ENCODE results near the gene JAK3.
A peak's percentile ranks its signal among the peaks of the same experiment; 100 is the strongest.
"Not testable (repeated sequence)": the region's sequence is repeated elsewhere in the genome, so short reads cannot be mapped to it uniquely, and the experiment has no call there.

Gene JAK3
- total RNA-seq, result 2.3 to 52.9 (median 5.1) reads per million in 17 experiments

- peak; percentile 37 to 69 (median 50) for DNase-seq
Measured at GRCh38 chr19:17847538-17848366, at the start of gene JAK3. Gene JAK3 (minus strand): TSS chr19:17847982. CDS start chr19:17844417, 3,565 bp downstream.

DNA sequence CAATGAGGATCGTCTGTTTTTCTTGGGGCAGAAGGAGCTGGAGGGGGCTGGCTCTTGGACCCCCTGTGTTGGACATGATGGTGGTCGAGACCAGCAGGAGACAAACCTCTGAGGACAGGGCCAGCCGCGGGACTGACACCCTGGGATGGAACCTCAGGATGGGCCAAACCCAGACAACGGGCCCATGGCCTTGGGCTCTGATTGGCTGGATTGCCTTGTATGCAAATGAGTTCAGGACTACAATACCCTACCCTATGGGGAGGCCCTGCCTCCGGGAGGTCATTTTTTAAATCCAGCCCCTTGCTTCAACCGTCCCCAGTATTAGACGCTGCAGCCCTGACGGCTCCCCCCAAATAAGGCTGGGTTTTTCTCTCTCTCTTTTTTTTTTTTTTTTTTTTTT is 46.0 kb upstream of the JAK3 start:
- DNase-seq, result no peak

DNA sequence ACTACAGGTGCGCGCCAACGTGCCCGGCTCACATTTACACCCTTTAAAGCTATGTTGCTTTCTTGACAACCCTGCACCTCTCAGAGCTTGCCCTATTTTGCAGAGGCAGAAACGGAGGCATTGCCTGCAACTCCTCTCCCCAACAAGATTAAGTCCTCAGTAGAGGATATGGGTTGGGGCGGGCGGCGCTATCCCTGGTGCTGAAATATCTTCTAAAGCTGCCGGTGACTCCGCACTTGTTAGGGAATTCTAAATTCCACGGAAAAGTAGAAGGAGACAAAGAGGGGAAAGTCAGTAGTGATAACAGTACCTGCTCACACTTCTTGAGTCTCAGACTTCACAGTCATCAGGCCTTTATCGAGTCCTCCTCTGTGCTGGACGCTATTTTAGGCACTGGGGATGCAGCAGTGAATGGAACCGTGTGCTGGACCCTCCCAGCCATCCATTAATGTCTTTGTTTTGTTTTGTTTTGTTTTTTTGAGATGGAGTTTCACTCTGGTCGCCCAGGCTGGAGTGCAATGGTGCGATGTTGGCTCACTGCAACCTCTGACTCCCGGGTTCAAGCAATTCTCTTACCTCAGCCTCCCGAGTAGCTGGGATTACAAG is 41.9 kb upstream of the JAK3 start:
- peak in 2 of 4 experiments; percentile 35 to 52 for DNase-seq

GRCh38 chr19:17888260-17888659 is 40.5 kb upstream of the JAK3 start:
- DNase-seq, result no peak

DNA sequence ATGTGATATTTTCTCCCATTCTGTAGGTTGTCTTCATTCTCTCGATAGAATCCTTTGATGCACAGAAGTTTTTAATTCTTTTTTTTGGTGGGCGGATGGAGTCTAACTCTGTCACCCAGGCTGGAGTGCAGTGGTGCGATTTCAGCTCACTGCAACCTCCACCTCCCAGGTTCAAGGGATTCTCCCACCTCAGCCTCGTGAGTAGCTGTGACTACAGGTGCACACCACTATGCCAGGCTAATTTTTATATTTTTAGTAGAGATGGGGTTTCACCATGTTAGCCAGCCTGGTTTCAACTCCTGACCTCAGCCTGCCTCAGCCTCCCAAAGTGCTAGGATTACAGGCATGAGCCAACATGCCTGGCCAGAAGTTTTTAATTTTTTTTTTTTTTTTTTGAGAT is 39.4 kb upstream of the JAK3 start:
- not testable (repeated sequence) for DNase-seq

DNA sequence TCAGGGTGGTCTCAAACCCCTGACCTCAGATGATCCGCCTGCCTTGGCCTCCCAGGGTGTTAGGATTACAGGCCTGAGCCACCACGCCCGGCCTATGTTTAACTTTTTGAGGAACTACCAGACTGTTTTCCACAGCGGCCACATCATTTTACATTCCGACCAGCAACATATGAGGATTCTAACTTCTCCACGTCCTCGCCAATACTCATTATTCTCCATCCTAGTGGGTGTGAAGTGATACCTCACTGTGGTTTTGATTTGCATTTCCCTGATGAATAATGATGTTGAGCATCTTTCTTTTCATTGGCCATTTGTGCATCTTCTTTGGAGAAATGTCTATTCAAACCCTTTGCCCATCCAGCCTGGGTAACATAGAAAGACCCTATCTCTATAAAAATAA is 38.7 kb upstream of the JAK3 start:
- DNase-seq, result no peak

DNA sequence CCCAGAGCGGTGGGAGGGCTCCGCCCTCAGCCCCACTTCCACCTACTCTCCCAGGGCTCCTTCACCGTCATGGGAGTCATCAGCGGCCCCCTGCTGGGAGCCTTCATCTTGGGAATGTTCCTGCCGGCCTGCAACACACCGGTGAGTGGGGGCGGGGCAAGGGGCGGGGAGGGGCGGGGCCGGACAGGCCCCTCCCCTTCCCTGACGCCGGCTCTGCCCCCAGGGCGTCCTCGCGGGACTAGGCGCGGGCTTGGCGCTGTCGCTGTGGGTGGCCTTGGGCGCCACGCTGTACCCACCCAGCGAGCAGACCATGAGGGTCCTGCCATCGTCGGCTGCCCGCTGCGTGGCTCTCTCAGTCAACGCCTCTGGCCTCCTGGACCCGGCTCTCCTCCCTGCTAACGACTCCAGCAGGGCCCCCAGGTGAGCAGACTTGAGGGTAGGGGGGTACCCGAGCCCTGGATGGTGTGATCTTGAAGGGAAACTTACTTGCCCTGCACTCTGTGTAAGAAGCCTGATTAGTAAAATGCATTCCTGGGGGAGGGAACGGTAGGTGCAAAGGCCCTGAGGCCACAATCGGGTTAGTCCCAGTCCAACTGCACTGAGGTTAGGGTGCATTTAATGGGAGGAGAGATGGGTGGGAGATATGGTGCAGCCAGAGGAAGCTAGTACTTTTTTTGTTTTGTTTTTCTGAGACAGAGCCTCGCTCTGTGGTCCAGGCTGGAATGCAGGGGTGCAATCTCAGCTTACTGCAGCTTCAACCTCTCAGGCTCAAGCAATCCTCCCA is 36.0 kb upstream of the JAK3 start:
- no peak for DNase-seq

DNA sequence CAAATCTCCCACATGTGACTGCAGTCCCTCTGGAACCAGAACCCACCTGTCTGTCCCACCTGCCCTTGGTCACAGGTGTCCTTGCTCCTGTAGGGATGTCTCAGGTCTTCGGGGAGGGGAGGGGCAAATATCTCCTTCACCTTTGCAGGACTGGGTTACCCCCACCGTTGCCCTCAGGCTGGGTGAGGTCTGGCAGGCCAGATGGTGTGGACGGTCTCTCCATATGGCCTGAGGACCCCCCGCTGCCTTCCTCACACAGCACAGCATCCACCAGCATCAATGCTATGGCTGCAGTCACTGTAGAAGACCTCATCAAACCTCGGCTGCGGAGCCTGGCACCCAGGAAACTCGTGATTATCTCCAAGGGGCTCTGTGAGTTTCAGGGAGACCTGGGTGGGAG is 33.9 kb upstream of the JAK3 start:
- DNase-seq, result no peak

DNA sequence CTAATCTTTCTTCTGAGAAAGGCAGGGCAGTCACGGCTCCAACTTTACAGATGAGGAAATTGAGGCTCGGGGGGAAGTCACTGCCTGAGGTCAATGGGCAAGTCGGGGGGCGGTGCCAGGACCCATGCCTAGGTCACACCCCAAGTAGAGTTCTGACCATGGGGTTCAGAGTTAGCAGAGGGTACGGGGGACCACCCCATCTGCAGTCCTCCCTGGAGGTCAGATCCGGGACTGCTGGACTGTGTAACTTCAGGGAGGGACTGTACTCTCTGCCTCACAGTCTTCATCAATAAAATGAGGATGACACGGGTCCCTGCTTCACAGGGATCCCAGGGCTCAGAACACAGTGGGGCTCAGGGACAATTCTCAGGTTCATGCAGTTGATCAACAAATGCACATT is 31.7 kb upstream of the JAK3 start:
- no peak for DNase-seq

DNA sequence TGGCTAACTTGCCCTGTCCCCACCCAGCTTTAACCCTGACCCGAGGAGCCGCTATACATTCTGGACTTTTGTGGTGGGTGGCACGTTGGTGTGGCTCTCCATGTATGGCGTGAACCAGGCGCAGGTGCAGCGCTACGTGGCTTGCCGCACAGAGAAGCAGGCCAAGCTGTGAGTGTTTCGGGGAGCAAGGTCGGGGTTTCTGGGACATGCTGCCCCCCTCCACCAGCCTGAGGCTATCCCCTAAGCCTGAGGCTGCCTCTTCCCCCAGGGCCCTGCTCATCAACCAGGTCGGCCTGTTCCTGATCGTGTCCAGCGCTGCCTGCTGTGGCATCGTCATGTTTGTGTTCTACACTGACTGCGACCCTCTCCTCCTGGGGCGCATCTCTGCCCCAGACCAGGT is 29.9 kb upstream of the JAK3 start:
- DNase-seq, result no peak

DNA sequence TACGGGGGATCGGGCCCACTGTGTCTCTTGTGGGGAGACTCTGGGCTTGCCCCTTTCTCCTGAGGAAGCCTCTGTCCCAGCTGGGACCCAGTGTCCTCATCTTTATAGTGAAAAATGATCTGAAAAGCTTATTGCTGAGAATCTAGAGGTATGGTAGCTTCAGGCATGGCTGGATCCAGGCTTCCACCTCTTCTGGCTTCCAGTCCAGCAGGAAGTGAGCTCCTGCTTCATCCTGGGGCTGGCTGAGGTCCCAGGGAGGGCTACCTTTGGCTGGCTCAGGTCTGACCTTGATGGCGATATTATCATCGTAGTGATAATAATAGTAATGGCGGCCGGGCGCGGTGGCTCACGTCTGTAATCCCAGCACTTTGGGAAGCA is 27.0 kb upstream of the JAK3 start:
- DNase-seq, result no peak

- peak in 3 of 4 experiments; percentile 24 to 56 (median 42) for DNase-seq
Measured at GRCh38 chr19:17873786-17874757, 26.3 kb upstream of the JAK3 start.

DNA sequence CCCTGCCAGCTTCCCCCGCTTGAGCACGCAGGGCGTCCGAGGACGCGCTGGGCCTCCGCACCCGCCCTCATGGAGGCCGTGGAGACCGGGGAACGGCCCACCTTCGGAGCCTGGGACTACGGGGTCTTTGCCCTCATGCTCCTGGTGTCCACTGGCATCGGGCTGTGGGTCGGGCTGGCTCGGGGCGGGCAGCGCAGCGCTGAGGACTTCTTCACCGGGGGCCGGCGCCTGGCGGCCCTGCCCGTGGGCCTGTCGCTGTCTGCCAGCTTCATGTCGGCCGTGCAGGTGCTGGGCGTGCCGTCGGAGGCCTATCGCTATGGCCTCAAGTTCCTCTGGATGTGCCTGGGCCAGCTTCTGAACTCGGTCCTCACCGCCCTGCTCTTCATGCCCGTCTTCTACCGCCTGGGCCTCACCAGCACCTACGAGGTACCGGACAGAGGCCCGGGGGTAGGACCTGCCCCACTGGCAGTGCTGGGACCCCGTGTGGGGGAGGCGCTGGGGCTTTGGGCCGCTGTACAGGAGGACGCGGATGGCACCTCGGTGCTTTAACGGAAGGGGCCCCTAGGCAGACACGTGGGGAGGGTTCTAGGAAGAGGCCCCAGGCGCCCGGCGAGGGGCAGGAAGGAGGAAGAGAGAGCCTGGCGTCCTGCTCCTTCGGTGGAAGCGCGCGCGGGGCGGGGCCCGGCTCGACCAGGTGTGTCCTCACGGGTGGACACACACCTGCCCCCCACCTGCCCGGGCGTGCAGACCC is 24.6 kb upstream of the JAK3 start:
- peak in 1 of 4 experiments; percentile 14 for DNase-seq

DNA sequence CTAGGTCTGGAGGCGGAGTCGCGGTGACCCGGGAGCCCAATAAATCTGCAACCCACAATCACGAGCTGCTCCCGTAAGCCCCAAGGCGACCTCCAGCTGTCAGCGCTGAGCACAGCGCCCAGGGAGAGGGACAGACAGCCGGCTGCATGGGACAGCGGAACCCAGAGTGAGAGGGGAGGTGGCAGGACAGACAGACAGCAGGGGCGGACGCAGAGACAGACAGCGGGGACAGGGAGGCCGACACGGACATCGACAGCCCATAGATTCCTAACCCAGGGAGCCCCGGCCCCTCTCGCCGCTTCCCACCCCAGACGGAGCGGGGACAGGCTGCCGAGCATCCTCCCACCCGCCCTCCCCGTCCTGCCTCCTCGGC is 24.1 kb upstream of the JAK3 start, which contains the start of gene SLC5A5:
Gene SLC5A5, plus strand, starts transcription at position 68 of the 373 bp plus-strand sequence. CDS start 375 bp downstream, outside the sequence.
- peak in 2 of 4 experiments; percentile 19 to 29 for DNase-seq

- no peak for DNase-seq
Measured at GRCh38 chr19:17871032-17871877, 23.5 kb upstream of the JAK3 start.

GRCh38 chr19:17869114-17869608 is 21.4 kb upstream of the JAK3 start:
- no peak for DNase-seq

DNA sequence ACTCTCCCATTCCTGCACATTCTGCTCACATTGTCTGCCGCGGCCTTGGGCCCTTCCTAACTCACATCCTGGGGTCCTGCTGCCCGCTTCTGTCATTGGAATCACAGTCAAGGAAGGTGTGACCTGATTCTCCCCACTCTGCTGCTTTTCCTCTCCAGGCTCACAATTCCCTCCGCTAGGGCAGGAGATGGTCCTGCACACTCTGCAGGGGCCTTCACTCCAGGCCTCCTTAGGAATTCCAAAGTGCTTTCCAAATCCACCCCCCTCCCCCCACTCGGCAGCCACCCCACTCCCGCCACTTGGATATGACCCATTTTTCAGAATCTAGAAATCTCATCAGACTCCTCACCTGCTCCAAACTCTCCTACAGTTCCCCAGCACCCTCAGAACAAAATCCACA is 20.9 kb upstream of the JAK3 start:
- DNase-seq, result no peak

- no peak for DNase-seq
Measured at GRCh38 chr19:17866964-17867486, 19.2 kb upstream of the JAK3 start.

DNA sequence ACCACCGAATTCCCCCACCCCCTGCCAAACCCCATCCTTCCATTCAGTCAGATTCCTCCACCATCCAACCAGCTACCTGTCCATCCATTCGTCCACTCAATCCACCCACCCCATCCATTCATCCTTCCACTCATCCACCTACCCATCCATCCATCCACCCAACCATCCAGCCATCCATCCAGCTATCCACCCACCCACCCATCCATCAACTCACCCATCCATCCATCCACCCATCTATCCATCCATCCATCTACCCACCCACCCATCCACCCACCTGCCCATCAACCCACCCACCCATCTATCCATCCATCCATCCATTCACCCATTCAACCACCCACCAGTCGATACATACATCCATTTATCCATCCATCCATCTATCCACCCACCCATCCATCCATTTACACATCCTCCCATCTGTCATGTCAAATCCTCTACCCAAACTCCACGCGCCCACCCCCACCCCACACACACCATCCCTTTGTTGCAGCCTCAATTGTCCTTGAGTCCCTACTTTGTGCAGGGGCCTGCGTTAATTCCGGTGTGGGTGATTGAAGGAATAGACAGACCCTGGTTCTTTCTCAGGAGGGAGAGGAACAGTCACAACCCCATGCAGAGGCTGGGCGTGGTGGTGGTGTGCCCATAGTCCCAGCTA is 18.7 kb upstream of the JAK3 start:
- DNase-seq, result no peak

All from suppressor macrophage (primary cell).